ENCODE measurements around the gene SLC16A5.

DNA sequence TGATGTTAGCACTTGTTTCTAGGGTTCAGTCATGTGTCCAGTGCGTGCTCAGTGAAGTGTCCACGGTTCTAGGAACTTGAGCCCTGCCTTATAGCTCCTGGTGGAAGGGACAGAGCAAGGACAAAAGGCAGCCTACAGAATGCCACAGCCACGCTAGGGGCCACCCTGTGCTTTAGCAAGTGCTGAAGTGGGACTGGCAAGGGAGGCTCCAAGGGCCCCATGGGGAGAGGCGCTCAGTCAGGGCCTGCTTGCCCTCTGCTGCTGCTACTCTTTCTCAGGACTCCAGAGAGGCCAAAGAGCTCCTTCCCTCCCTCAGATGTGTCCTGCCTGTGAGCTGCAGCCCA is 37.0 kb downstream of the SLC16A5 start:
- TF ChIP-seq TOX (CRISPR knock-in tag; IDR thresholded peaks at IDR 0.05; ENCODE audit: borderline replicate concordance) (no peak), ZNF70 (CRISPR knock-in tag; IDR thresholded peaks at IDR 0.05) (no peak), SNAI2 (CRISPR knock-in tag; IDR thresholded peaks at IDR 0.05) (no peak), ZNF565 (CRISPR knock-in tag; conservative IDR thresholded peaks at IDR 0.05; ENCODE audit: low read depth) (no peak), ARNTL (CRISPR knock-in tag; IDR thresholded peaks at IDR 0.05; ENCODE audit: borderline replicate concordance, low read depth) (no peak), ZFP30 (CRISPR knock-in tag; IDR thresholded peaks at IDR 0.05) (no peak), BACH2 (CRISPR knock-in tag; IDR thresholded peaks at IDR 0.05; ENCODE audit: borderline replicate concordance) (no peak), RARB (CRISPR knock-in tag; IDR thresholded peaks at IDR 0.05) (no peak), TSHZ2 (CRISPR knock-in tag; IDR thresholded peaks at IDR 0.05) (no peak)
- TF ChIP-seq, protein P1, sequence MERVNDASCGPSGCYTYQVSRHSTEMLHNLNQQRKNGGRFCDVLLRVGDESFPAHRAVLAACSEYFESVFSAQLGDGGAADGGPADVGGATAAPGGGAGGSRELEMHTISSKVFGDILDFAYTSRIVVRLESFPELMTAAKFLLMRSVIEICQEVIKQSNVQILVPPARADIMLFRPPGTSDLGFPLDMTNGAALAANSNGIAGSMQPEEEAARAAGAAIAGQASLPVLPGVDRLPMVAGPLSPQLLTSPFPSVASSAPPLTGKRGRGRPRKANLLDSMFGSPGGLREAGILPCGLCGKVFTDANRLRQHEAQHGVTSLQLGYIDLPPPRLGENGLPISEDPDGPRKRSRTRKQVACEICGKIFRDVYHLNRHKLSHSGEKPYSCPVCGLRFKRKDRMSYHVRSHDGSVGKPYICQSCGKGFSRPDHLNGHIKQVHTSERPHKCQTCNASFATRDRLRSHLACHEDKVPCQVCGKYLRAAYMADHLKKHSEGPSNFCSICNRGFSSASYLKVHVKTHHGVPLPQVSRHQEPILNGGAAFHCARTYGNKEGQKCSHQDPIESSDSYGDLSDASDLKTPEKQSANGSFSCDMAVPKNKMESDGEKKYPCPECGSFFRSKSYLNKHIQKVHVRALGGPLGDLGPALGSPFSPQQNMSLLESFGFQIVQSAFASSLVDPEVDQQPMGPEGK (CRISPR knock-in tag; IDR thresholded peaks at IDR 0.05; ENCODE audit: borderline replicate concordance): no peak
- TF ChIP-seq, protein P2, sequence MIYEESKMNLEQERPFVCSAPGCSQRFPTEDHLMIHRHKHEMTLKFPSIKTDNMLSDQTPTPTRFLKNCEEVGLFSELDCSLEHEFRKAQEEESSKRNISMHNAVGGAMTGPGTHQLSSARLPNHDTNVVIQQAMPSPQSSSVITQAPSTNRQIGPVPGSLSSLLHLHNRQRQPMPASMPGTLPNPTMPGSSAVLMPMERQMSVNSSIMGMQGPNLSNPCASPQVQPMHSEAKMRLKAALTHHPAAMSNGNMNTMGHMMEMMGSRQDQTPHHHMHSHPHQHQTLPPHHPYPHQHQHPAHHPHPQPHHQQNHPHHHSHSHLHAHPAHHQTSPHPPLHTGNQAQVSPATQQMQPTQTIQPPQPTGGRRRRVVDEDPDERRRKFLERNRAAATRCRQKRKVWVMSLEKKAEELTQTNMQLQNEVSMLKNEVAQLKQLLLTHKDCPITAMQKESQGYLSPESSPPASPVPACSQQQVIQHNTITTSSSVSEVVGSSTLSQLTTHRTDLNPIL (CRISPR knock-in tag; IDR thresholded peaks at IDR 0.05; ENCODE audit: low read depth): no peak
- TF ChIP-seq, protein P3, sequence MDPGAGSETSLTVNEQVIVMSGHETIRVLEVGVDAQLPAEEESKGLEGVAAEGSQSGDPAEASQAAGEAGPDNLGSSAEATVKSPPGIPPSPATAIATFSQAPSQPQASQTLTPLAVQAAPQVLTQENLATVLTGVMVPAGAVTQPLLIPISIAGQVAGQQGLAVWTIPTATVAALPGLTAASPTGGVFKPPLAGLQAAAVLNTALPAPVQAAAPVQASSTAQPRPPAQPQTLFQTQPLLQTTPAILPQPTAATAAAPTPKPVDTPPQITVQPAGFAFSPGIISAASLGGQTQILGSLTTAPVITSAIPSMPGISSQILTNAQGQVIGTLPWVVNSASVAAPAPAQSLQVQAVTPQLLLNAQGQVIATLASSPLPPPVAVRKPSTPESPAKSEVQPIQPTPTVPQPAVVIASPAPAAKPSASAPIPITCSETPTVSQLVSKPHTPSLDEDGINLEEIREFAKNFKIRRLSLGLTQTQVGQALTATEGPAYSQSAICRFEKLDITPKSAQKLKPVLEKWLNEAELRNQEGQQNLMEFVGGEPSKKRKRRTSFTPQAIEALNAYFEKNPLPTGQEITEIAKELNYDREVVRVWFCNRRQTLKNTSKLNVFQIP (CRISPR knock-in tag; IDR thresholded peaks at IDR 0.05; ENCODE audit: borderline replicate concordance, low read depth): no peak

Measured in SK-N-SH treated with all-trans-retinoic acid at 6 μM for 48 hours (cell line).